K562 (cell line): ENCODE data around the gene MME. TPM values are rescaled to one million over a fixed set of nuclear protein-coding genes. Genes with fewer than 3 reads are reported as not detected.

Experiments
- DACH1 ChIP-seq: fragments of 450-650 bp; IDR thresholded peaks from 2 replicates; pipeline ENCODE4 v1.6.1; 2018; ENCODE audit not compliant: partially characterized antibody
- ELF1 ChIP-seq: fragments of 200-800 bp; sonication (Bioruptor generic); IDR thresholded peaks from 2 replicates; pipeline ENCODE4 v1.6.1; 2016; ENCODE audit warnings: missing genetic modification characterization, missing compliant biosample characterization
- ETV5 ChIP-seq: sonication (generic); formaldehyde crosslinking; IDR thresholded peaks from 2 replicates; pipeline ENCODE4 v1.4.0; 2020; ENCODE audit warnings: low read depth, mild to moderate bottlenecking, missing genetic modification reagents
- IFI16 ChIP-seq: fragments of 250-450 bp; sonication (Bioruptor Pico); IDR thresholded peaks from 2 replicates; pipeline ENCODE4 v2.1.2; 2022; ENCODE audit warnings: mild to moderate bottlenecking, inconsistent platforms
- KAT7 ChIP-seq: sonication (generic); formaldehyde crosslinking; IDR thresholded peaks from 2 replicates; pipeline ENCODE4 v1.8.0; 2022; ENCODE audit warnings: missing genetic modification reagents, mild to moderate bottlenecking, borderline replicate concordance
- NR2C2 ChIP-seq, 2 experiments: fragments of 200-800 bp in 1 of 2; sonication (Bioruptor generic) in 1 of 2; sonication (generic) in 1 of 2; formaldehyde crosslinking in 1 of 2; IDR thresholded peaks; 2 replicates each; pipeline versions ENCODE4 v1.6.1 to v1.8.0; 2016 to 2022; ENCODE audit warnings: mild to moderate bottlenecking in 1 of 2, missing compliant biosample characterization in 1 of 2, missing genetic modification characterization in 1 of 2, missing genetic modification reagents in 1 of 2
- NR4A1 ChIP-seq, 2 experiments: fragments of 250-450 bp in 1 of 2; fragments of 450-650 bp in 1 of 2; sonication (Bioruptor Pico) in 1 of 2; IDR thresholded peaks; 2 replicates each; pipeline versions ENCODE4 v1.4.0 to v1.6.1; 2016 to 2020; ENCODE audit warnings: mild to moderate bottlenecking in 2 of 2, missing compliant biosample characterization in 1 of 2, missing genetic modification characterization in 1 of 2, moderate library complexity in 1 of 2
- PRPF4 ChIP-seq: fragments of 200-400 bp; formaldehyde crosslinking; IDR thresholded peaks from one replicate; pipeline ENCODE4 v1.6.1; 2017; ENCODE audit warnings: low read length, low read depth, mild to moderate bottlenecking; ENCODE audit not compliant: insufficient read depth, poor library complexity, severe bottlenecking
- SIN3A ChIP-seq, 2 experiments: fragments of 150-350 bp in 1 of 2; IDR thresholded peaks; 2 replicates each; pipeline ENCODE4 v1.6.1; 2011 to 2016; ENCODE audit warnings: borderline replicate concordance in 2 of 2, low read depth in 2 of 2, low read length in 2 of 2, mild to moderate bottlenecking in 2 of 2, moderate library complexity in 2 of 2; ENCODE audit not compliant: control insufficient read depth in 1 of 2
- SRSF1 ChIP-seq: fragments of 200-400 bp; formaldehyde crosslinking; IDR thresholded peaks from 2 replicates; pipeline ENCODE4 v1.6.1; 2017; ENCODE audit warnings: mild to moderate bottlenecking, low read depth, low read length, moderate library complexity
- THRAP3 ChIP-seq: fragments of 450-650 bp; IDR thresholded peaks from 2 replicates; pipeline ENCODE4 v1.6.1; 2016; ENCODE audit warnings: mild to moderate bottlenecking, inconsistent platforms, borderline replicate concordance
- TSC22D4 ChIP-seq: fragments of 450-650 bp; IDR thresholded peaks from 2 replicates; pipeline ENCODE4 v1.6.1; 2016; ENCODE audit warnings: missing genetic modification characterization, missing biosample characterization, control low read depth
- ZBED1 ChIP-seq: IDR thresholded peaks from 2 replicates; pipeline ENCODE4 v1.6.1; 2014
- ZKSCAN1 ChIP-seq: fragments of 150-350 bp; IDR thresholded peaks from 2 replicates; pipeline ENCODE4 v1.6.1; 2016; ENCODE audit warnings: low read depth, low read length
- ZNF79 ChIP-seq: fragments of 250-450 bp; sonication (Bioruptor Pico); IDR thresholded peaks from 2 replicates; pipeline ENCODE4 v1.4.0; 2020; ENCODE audit warnings: low read depth, mild to moderate bottlenecking, moderate library complexity
- polyA plus RNA-seq, 8 experiments: library from polyadenylated mRNA; depleted of rRNA in 4 of 8; stranded (reverse) in 5 of 8; unstranded in 3 of 8; fragments of >200 nt; fragmentation: Nextera tagmentation in 2 of 8; fragmentation: Illumina TruSeq in 1 of 8; extraction: Ambion mirVana in 2 of 8; extraction: Trizol in 1 of 8; gene quantifications; 2 replicates each; pipeline versions ENCODE4 v1.2.1 to v1.2.3, GENCODE V29; 2011 to 2014; ENCODE audit warnings: inconsistent platforms in 1 of 8, missing spikeins in 1 of 8
- total RNA-seq, 7 experiments: library from RNA; depleted of rRNA in 6 of 7; stranded (reverse); fragments of >200 nt in 6 of 7; fragmentation: Illumina TruSeq in 2 of 7; extraction: Trizol in 2 of 7; gene quantifications; 2 replicates each; pipeline versions ENCODE4 v1.2.1 to v1.2.3, GENCODE V29; 2011 to 2021; ENCODE audit warnings: low replicate concordance in 1 of 7
- TF ChIP-seq, protein P1 (sequence below): IDR thresholded peaks from 3 replicates; pipeline ENCODE4 v1.6.1; 2011; ENCODE audit warnings: borderline replicate concordance, mild to moderate bottlenecking, moderate library complexity; ENCODE audit not compliant: insufficient read length; ENCODE audit errors: extremely low read depth
- TF ChIP-seq, protein P2 (sequence below), 2 experiments: fragments of 450-650 bp in 1 of 2; IDR thresholded peaks; 2 replicates each; pipeline ENCODE4 v1.6.1; 2011 to 2017; ENCODE audit warnings: low read depth in 2 of 2, antibody characterized with exemption in 1 of 2, borderline replicate concordance in 1 of 2, low read length in 1 of 2, mild to moderate bottlenecking in 1 of 2, mixed read lengths in 1 of 2; ENCODE audit not compliant: control insufficient read depth in 1 of 2
- TF ChIP-seq, protein P3 (sequence below): sonication (generic); formaldehyde crosslinking; IDR thresholded peaks from 2 replicates; pipeline ENCODE4 v1.5.0; 2020; ENCODE audit warnings: missing genetic modification reagents
- TF ChIP-seq, protein P4 (sequence below): fragments of 250-450 bp; sonication (Bioruptor Pico); IDR thresholded peaks from 2 replicates; pipeline ENCODE4 v1.5.0; 2020; ENCODE audit warnings: mild to moderate bottlenecking

The MME gene
- total and polyA plus RNA-seq, 9 of the 15 experiments (the other 6 are each of a cell fraction or from before 2014, with no cell fraction given) = 0.80 to 8.6 (median 2.5) TPM

DNA sequence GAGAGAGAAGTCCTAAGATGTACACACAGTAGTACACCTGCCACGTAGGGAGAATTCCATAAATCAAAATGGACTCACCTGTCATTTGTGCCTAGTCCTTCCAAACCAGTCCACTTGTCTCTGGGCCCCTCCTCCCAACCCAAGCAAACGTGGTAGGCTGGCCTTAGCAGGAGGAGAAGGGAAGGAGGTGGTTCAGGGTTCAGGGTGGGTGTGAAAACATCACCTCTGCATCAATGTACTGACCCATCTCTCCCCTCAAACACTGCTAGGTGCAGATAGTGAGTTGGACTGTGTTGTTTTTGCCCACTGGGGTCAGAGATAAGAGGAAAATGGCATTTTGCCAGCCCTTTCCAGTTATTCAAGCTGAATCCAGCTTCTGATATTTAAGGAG, 99.3 kb downstream of the MME start (continued):
- TF ChIP-seq THRAP3 (no peak), KAT7 (no peak), ZBED1 (no peak), SIN3A (IDR thresholded peaks at IDR 0.05; ENCODE audit: borderline replicate concordance in 2 of 2, control insufficient read depth in 1 of 2, low read depth in 2 of 2, low read length in 2 of 2) (no peak), ZNF79 (CRISPR knock-in tag) (no peak), PRPF4 (no peak), IFI16 (no peak), ZKSCAN1 (no peak), ELF1 (no peak), DACH1 (no peak), TSC22D4 (tag) (no peak), NR2C2 (CRISPR knock-in tag; IDR thresholded peaks at IDR 0.05) (no peak), NR2C2 (tag; IDR thresholded peaks at IDR 0.05) (peak; percentile 39; the same call in 1 of the 2 replicates), SRSF1 (no peak), NR4A1 (CRISPR knock-in tag; IDR thresholded peaks at IDR 0.05) (no peak), NR4A1 (tag; IDR thresholded peaks at IDR 0.05) (no peak), ETV5 (CRISPR knock-in tag) (no peak)
- TF ChIP-seq, protein P1, sequence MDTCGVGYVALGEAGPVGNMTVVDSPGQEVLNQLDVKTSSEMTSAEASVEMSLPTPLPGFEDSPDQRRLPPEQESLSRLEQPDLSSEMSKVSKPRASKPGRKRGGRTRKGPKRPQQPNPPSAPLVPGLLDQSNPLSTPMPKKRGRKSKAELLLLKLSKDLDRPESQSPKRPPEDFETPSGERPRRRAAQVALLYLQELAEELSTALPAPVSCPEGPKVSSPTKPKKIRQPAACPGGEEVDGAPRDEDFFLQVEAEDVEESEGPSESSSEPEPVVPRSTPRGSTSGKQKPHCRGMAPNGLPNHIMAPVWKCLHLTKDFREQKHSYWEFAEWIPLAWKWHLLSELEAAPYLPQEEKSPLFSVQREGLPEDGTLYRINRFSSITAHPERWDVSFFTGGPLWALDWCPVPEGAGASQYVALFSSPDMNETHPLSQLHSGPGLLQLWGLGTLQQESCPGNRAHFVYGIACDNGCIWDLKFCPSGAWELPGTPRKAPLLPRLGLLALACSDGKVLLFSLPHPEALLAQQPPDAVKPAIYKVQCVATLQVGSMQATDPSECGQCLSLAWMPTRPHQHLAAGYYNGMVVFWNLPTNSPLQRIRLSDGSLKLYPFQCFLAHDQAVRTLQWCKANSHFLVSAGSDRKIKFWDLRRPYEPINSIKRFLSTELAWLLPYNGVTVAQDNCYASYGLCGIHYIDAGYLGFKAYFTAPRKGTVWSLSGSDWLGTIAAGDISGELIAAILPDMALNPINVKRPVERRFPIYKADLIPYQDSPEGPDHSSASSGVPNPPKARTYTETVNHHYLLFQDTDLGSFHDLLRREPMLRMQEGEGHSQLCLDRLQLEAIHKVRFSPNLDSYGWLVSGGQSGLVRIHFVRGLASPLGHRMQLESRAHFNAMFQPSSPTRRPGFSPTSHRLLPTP = no peak
- TF ChIP-seq, protein P2, sequence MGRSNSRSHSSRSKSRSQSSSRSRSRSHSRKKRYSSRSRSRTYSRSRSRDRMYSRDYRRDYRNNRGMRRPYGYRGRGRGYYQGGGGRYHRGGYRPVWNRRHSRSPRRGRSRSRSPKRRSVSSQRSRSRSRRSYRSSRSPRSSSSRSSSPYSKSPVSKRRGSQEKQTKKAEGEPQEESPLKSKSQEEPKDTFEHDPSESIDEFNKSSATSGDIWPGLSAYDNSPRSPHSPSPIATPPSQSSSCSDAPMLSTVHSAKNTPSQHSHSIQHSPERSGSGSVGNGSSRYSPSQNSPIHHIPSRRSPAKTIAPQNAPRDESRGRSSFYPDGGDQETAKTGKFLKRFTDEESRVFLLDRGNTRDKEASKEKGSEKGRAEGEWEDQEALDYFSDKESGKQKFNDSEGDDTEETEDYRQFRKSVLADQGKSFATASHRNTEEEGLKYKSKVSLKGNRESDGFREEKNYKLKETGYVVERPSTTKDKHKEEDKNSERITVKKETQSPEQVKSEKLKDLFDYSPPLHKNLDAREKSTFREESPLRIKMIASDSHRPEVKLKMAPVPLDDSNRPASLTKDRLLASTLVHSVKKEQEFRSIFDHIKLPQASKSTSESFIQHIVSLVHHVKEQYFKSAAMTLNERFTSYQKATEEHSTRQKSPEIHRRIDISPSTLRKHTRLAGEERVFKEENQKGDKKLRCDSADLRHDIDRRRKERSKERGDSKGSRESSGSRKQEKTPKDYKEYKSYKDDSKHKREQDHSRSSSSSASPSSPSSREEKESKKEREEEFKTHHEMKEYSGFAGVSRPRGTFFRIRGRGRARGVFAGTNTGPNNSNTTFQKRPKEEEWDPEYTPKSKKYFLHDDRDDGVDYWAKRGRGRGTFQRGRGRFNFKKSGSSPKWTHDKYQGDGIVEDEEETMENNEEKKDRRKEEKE (IDR thresholded peaks at IDR 0.05; ENCODE audit: borderline replicate concordance in 1 of 2, control insufficient read depth in 1 of 2, low read depth in 2 of 2, low read length in 1 of 2) = no peak
- TF ChIP-seq, protein P3, sequence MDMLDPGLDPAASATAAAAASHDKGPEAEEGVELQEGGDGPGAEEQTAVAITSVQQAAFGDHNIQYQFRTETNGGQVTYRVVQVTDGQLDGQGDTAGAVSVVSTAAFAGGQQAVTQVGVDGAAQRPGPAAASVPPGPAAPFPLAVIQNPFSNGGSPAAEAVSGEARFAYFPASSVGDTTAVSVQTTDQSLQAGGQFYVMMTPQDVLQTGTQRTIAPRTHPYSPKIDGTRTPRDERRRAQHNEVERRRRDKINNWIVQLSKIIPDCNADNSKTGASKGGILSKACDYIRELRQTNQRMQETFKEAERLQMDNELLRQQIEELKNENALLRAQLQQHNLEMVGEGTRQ (CRISPR knock-in tag) = no peak
- TF ChIP-seq, protein P4, sequence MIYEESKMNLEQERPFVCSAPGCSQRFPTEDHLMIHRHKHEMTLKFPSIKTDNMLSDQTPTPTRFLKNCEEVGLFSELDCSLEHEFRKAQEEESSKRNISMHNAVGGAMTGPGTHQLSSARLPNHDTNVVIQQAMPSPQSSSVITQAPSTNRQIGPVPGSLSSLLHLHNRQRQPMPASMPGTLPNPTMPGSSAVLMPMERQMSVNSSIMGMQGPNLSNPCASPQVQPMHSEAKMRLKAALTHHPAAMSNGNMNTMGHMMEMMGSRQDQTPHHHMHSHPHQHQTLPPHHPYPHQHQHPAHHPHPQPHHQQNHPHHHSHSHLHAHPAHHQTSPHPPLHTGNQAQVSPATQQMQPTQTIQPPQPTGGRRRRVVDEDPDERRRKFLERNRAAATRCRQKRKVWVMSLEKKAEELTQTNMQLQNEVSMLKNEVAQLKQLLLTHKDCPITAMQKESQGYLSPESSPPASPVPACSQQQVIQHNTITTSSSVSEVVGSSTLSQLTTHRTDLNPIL (CRISPR knock-in tag) = no peak
